Endodermal cell (in vitro differentiated cells): ENCODE measurements around the gene NR2C2AP. TPM values are rescaled to one million over a fixed set of nuclear protein-coding genes. Genes with fewer than 3 reads are reported as not detected.
"Not testable (repeated sequence)": the region's sequence is repeated elsewhere in the genome, so short reads cannot be mapped to it uniquely, and the experiment has no call there.

Experiments
- DNase-seq: peaks from one replicate; pipeline ENCODE4 v3.0.0-alpha.2; 2017
- H3K27ac ChIP-seq: 2 replicates; pipeline ENCODE4 v1.5.1; 2013; ENCODE audit warnings: mild to moderate bottlenecking, low read depth, low read length, moderate library complexity
- H3K27me3 ChIP-seq: 2 replicates; pipeline ENCODE4 v1.6.1; 2013; ENCODE audit warnings: mild to moderate bottlenecking, low read length, moderate library complexity; ENCODE audit not compliant: insufficient read depth, control insufficient read depth, poor library complexity, severe bottlenecking
- H3K36me3 ChIP-seq: 2 replicates; pipeline ENCODE4 v1.7.0; 2013; ENCODE audit warnings: mild to moderate bottlenecking, low read length, moderate library complexity; ENCODE audit not compliant: control insufficient read depth, insufficient read depth
- H3K4me1 ChIP-seq: one replicate; pipeline ENCODE4 v1.7.0; 2013; ENCODE audit warnings: low read length; ENCODE audit not compliant: control insufficient read depth, insufficient read depth
- H3K4me3 ChIP-seq: 2 replicates; pipeline ENCODE4 v1.5.1; 2013; ENCODE audit warnings: mild to moderate bottlenecking, low read length, moderate library complexity
- H3K9ac ChIP-seq: 2 replicates; pipeline ENCODE4 v1.6.1; 2013; ENCODE audit warnings: mild to moderate bottlenecking, low read length, moderate library complexity; ENCODE audit not compliant: poor library complexity, severe bottlenecking; ENCODE audit errors: extremely low read depth
- H3K9me3 ChIP-seq: 2 replicates; pipeline ENCODE4 v1.6.1; 2013; ENCODE audit warnings: mild to moderate bottlenecking, low read length, moderate library complexity; ENCODE audit not compliant: control insufficient read depth
- H3K27ac Mint-ChIP-seq: 2 replicates; pipeline ENCODE4 v1.8.0; 2020; ENCODE audit warnings: mixed read lengths
- H3K27me3 Mint-ChIP-seq: 2 replicates; pipeline ENCODE4 v1.8.0; 2021; ENCODE audit warnings: mild to moderate bottlenecking, mixed read lengths; ENCODE audit not compliant: insufficient read depth
- H3K36me3 Mint-ChIP-seq: 2 replicates; pipeline ENCODE4 v1.8.0; 2020; ENCODE audit warnings: low read depth, mixed read lengths
- H3K4me1 Mint-ChIP-seq: 2 replicates; pipeline ENCODE4 v1.8.0; 2020; ENCODE audit warnings: mixed read lengths
- H3K4me3 Mint-ChIP-seq: 2 replicates; pipeline ENCODE4 v1.8.0; 2020; ENCODE audit warnings: mild to moderate bottlenecking, moderate library complexity, mixed read lengths
- H3K9me3 Mint-ChIP-seq: 2 replicates; pipeline ENCODE4 v1.8.0; 2020; ENCODE audit warnings: mild to moderate bottlenecking, mixed read lengths
- CTCF ChIP-seq: fragments of 200-600 bp; sonication (generic); conservative IDR thresholded peaks from 2 replicates; pipeline ENCODE4 v1.5.0; 2021; ENCODE audit warnings: antibody characterized with exemption, mild to moderate bottlenecking
- whole genome bisulfite sequencing, 2 experiments: methylation state at CpG; one replicate each; pipeline versions ENCODE4 v1.1.5 to v1.1.7; 2013; ENCODE audit warnings: missing lambda C conversion rate in 2 of 2, mixed read lengths in 1 of 2; ENCODE audit not compliant: insufficient coverage in 1 of 2, insufficient read length in 1 of 2; 5-methylcytosine and 5-hydroxymethylcytosine counted together
- total RNA-seq, 2 donors: library from RNA; stranded (reverse); fragmentation: NEBNext Ultra II Directional in 1 of 2; extraction: Animal tissue kit (Norgen Biotek cat#: 25700) in 1 of 2; gene quantifications; 2 replicates in 1 of 2; 3 replicates in 1 of 2; pipeline ENCODE4 v1.2.1, GENCODE V29; 2021

The NR2C2AP gene
- total RNA-seq, 2 donors from 2014 or later = 14.7 to 17.2 TPM

DNA sequence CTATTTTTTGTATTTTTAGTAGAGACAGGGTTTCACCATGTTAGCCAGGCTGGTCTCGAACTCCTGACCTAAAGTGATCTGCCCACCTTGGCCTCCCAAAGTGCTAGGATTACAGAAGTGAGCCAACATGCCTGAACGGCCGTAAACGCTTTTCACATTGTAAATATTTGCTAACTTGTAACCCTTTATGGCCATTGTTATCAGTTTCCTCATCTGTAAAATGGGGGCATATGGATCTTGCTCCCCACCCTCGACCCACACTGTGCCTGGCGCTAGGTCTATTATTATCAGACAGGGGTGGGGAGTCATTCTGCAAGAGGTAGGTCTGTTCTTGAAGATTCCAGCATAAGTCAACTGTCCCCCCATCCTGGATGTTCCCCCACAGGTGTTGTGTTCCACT, 20.4 kb upstream of the NR2C2AP start:
- no peak overlapping the region for H3K9ac ChIP-seq
- no peaks in the 10 kb centered on the region for H3K4me1 ChIP-seq
- no peak overlapping the region for H3K4me3 ChIP-seq
- H3K27ac ChIP-seq = no peak overlapping the region
- no peak for DNase-seq
- no peaks in the 10 kb centered on the region for H3K4me1 Mint-ChIP-seq
- H3K36me3 Mint-ChIP-seq = no peaks in the 10 kb centered on the region
- peaks cover 57% of the 10 kb centered on the region for H3K27me3 Mint-ChIP-seq
- H3K27me3 ChIP-seq = peaks cover 45% of the 10 kb centered on the region
- no peak overlapping the region for H3K27ac Mint-ChIP-seq
- H3K36me3 ChIP-seq = no peaks in the 10 kb centered on the region
- no peak overlapping the region for H3K4me3 Mint-ChIP-seq
- WGBS, 2 experiments = 89 to 94% methylated on average over 6 of the region's 6 CpGs
- TF ChIP-seq CTCF = no peak
- H3K9me3 Mint-ChIP-seq = no peaks in the 10 kb centered on the region
- H3K9me3 ChIP-seq = no peaks in the 10 kb centered on the region

DNA sequence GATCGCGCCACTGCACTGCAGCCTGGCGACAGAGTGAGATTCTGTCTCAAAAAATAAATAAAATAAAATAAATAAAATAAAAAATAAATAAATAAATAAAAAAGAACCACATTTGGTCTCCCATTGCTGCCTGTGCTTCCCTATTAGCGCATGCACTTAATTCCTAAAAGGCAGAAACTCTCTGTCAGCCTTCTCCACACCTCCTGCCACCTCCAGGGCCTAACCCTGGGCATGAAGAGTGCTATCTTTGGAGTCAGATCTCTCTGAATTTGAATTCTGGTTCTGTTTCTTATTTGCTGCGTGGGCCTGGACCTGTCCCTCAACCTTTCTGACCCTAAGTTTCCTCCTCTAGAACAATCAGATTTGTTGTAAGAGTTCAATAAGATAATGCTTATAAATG, 19.8 kb upstream of the NR2C2AP start:
- Mint-ChIP-seq H3K27me3 (peaks cover 51% of the 10 kb centered on the region), H3K9me3 (no peaks in the 10 kb centered on the region)
- TF ChIP-seq CTCF = no peak

DNA sequence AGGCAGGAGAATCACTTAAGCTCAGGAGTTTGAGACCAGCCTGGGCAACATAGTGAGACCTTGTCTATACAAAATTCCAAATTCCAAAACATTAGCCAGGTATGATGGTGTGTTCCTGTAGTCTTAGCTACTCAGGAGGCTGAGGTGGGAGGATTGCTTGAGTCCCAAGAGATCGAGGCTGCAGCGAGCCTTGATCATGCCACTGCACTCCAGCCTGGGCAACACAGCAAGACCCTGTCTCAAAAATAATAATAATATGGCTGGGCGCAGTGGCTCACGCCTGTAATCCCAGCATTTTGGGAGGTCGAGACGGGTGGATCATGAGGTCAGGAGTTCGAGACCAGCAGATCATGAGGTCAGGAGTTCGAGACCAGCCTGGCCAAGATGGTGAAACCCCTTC, 17.8 kb upstream of the NR2C2AP start:
- H3K36me3 Mint-ChIP-seq, H3K36me3 ChIP-seq, H3K4me1 ChIP-seq, H3K4me3 ChIP-seq, H3K9me3 ChIP-seq, DNase-seq, H3K27ac Mint-ChIP-seq, H3K4me1 Mint-ChIP-seq, H3K4me3 Mint-ChIP-seq, H3K9me3 Mint-ChIP-seq, H3K27ac ChIP-seq, H3K9ac ChIP-seq: not testable (repeated sequence)
- 84 to 89% methylated on average over 8 of the region's 8 CpGs for WGBS, 2 experiments
- H3K27me3 Mint-ChIP-seq = peaks cover 48% of the 10 kb centered on the region
- H3K27me3 ChIP-seq = peaks cover 26% of the 10 kb centered on the region

More for the DNA sequence above, 19.8 kb upstream of the NR2C2AP start:
- Histone ChIP-seq H3K4me3 (no peak overlapping the region), H3K36me3 (no peaks in the 10 kb centered on the region), H3K27me3 (peaks cover 43% of the 10 kb centered on the region), H3K9me3 (no peaks in the 10 kb centered on the region), H3K27ac (no peak overlapping the region), H3K4me1 (no peaks in the 10 kb centered on the region), H3K9ac (no peak overlapping the region)
- Mint-ChIP-seq H3K4me1 (no peaks in the 10 kb centered on the region), H3K36me3 (no peaks in the 10 kb centered on the region), H3K4me3 (no peak overlapping the region), H3K27ac (no peak overlapping the region)
- 83 to 90% methylated on average over 2 of the region's 5 CpGs for WGBS, 2 experiments
- no peak for DNase-seq

DNA sequence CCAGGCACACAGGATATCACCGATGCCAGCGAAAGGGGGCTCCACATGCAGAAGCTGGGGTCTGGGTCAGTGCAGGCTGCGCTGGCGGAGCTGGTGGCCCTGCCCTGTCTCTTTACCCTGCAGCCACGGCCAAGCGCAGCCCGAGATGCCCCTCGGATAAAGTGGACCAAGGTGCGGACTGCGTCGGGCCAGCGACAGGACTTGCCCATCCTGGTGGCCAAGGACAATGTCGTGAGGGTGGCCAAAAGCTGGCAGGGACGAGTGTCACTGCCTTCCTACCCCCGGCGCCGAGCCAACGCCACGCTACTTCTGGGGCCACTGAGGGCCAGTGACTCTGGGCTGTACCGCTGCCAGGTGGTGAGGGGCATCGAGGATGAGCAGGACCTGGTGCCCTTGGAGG, 15.7 kb upstream of the NR2C2AP start:
- H3K36me3 ChIP-seq = no peaks in the 10 kb centered on the region
- Mint-ChIP-seq H3K36me3 (no peaks in the 10 kb centered on the region), H3K9me3 (no peaks in the 10 kb centered on the region), H3K27me3 (peaks cover 49% of the 10 kb centered on the region), H3K4me3 (no peak overlapping the region), H3K27ac (no peak overlapping the region), H3K4me1 (no peaks in the 10 kb centered on the region)
- TF ChIP-seq CTCF = no peak
- H3K9ac ChIP-seq = no peak overlapping the region
- no peaks in the 10 kb centered on the region for H3K4me1 ChIP-seq
- H3K27me3 ChIP-seq = peaks cover 20% of the 10 kb centered on the region
- no peak overlapping the region for H3K27ac ChIP-seq
- H3K4me3 ChIP-seq = no peak overlapping the region
- no peak for DNase-seq
- 83 to 90% methylated on average over 16 to 21 of the region's 21 CpGs for WGBS, 2 experiments
- no peaks in the 10 kb centered on the region for H3K9me3 ChIP-seq
